Glutamatergic neuron (in vitro differentiated cells): Measurements from ENCODE around the gene PGAP6. TPM values are rescaled to one million over a fixed set of nuclear protein-coding genes. Genes with fewer than 3 reads are reported as not detected.

Experiments
- DNase-seq: peaks from one replicate; pipeline ENCODE4 v3.0.0; 2022
- H3K27ac Mint-ChIP-seq: one replicate; pipeline ENCODE4 v1.8.0; 2020; ENCODE audit warnings: mild to moderate bottlenecking, mixed read lengths, inconsistent platforms; ENCODE audit not compliant: unreplicated experiment
- H3K27me3 Mint-ChIP-seq: one replicate; pipeline ENCODE4 v1.8.0; 2020; ENCODE audit warnings: mild to moderate bottlenecking, moderate library complexity, mixed read lengths, inconsistent platforms; ENCODE audit not compliant: unreplicated experiment
- H3K36me3 Mint-ChIP-seq: one replicate; pipeline ENCODE4 v1.8.0; 2020; ENCODE audit warnings: mild to moderate bottlenecking, mixed read lengths, inconsistent platforms; ENCODE audit not compliant: unreplicated experiment
- H3K4me1 Mint-ChIP-seq: one replicate; pipeline ENCODE4 v1.8.0; 2020; ENCODE audit warnings: mild to moderate bottlenecking, low read depth, mixed read lengths, inconsistent platforms; ENCODE audit not compliant: unreplicated experiment
- H3K4me3 Mint-ChIP-seq: one replicate; pipeline ENCODE4 v1.8.0; 2020; ENCODE audit warnings: mild to moderate bottlenecking, mixed read lengths, inconsistent platforms; ENCODE audit not compliant: unreplicated experiment
- H3K9me3 Mint-ChIP-seq: one replicate; pipeline ENCODE4 v1.8.0; 2020; ENCODE audit warnings: mild to moderate bottlenecking, moderate library complexity, mixed read lengths, inconsistent platforms; ENCODE audit not compliant: unreplicated experiment
- total RNA-seq: library from RNA; stranded (reverse); fragmentation: NEBNext Ultra II Directional; extraction: Animal tissue kit (Norgen Biotek cat#: 25700); gene quantifications from one replicate; pipeline ENCODE4 v1.2.1, GENCODE V29; 2021; ENCODE audit not compliant: unreplicated experiment
- TF ChIP-seq, protein P1 (sequence below): fragments of 200-600 bp; sonication (generic); IDR thresholded peaks from one replicate; pipeline ENCODE4 v1.5.0; 2021; ENCODE audit not compliant: partially characterized antibody, unreplicated experiment

Gene PGAP6
- total RNA-seq, 1 donor from 2014 or later: 54.5 TPM

GRCh38 chr16:371515-372301, 10.1 kb downstream of the PGAP6 start:
- Mint-ChIP-seq H3K27ac (peak overlapping the region; percentile 70), H3K4me1 (peaks cover 2% of the 10 kb centered on the region), H3K9me3 (peaks cover 11% of the 10 kb centered on the region), H3K36me3 (no peaks in the 10 kb centered on the region), H3K27me3 (peaks cover 9% of the 10 kb centered on the region), H3K4me3 (peak overlapping the region; percentile 64)
- peak; percentile 55 for DNase-seq
- TF ChIP-seq, protein P1, sequence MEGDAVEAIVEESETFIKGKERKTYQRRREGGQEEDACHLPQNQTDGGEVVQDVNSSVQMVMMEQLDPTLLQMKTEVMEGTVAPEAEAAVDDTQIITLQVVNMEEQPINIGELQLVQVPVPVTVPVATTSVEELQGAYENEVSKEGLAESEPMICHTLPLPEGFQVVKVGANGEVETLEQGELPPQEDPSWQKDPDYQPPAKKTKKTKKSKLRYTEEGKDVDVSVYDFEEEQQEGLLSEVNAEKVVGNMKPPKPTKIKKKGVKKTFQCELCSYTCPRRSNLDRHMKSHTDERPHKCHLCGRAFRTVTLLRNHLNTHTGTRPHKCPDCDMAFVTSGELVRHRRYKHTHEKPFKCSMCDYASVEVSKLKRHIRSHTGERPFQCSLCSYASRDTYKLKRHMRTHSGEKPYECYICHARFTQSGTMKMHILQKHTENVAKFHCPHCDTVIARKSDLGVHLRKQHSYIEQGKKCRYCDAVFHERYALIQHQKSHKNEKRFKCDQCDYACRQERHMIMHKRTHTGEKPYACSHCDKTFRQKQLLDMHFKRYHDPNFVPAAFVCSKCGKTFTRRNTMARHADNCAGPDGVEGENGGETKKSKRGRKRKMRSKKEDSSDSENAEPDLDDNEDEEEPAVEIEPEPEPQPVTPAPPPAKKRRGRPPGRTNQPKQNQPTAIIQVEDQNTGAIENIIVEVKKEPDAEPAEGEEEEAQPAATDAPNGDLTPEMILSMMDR: no peak

GRCh38 chr16:370979-371514, 10.7 kb downstream of the PGAP6 start:
- H3K4me3 Mint-ChIP-seq: peak overlapping the region; percentile 86
- H3K27ac Mint-ChIP-seq: peak overlapping the region; percentile 81

DNA sequence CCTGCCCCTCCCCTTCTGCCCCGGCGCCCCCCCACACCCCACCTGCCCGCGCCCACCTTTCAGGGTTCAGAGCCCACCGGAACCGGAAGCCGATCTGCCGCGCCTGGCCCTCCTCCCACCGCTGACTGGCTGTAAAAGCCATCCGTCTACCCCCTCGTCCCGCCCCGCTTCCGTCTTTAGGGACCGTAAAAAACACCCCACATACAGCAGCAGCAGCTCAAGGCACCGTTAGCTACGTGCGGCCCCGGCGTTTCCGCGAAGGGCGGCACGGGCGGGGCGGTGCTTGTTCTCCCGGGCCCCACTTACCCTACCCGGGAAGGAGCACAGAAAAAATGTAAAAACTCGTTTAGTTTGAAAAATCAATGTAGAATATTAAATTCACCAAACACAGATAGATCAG, 11.3 kb downstream of the PGAP6 start, which contains the start of gene MRPL28:
Gene MRPL28, minus strand, starts transcription at position 96 of the 400 bp plus-strand sequence. CDS start 320 bp downstream, outside the sequence.
- peaks cover 2% of the 10 kb centered on the region for H3K4me1 Mint-ChIP-seq

More at GRCh38 chr16:370979-371514, 10.7 kb downstream of the PGAP6 start:
- Mint-ChIP-seq H3K9me3 (peaks cover 11% of the 10 kb centered on the region), H3K4me1 (peaks cover 2% of the 10 kb centered on the region), H3K27me3 (peaks cover 9% of the 10 kb centered on the region), H3K36me3 (no peaks in the 10 kb centered on the region)
- TF ChIP-seq, protein P1: no peak
- no peak for DNase-seq

GRCh38 chr16:369866-370436, 11.8 kb downstream of the PGAP6 start:
- Mint-ChIP-seq H3K27me3 (peaks cover 9% of the 10 kb centered on the region), H3K4me3 (peak overlapping the region; percentile 67), H3K9me3 (peaks cover 11% of the 10 kb centered on the region), H3K27ac (no peak overlapping the region), H3K4me1 (peaks cover 2% of the 10 kb centered on the region), H3K36me3 (no peaks in the 10 kb centered on the region)
- TF ChIP-seq, protein P1: no peak
- DNase-seq: no peak

More for the DNA sequence above, 11.3 kb downstream of the PGAP6 start, which contains the start of gene MRPL28:
- H3K27me3 Mint-ChIP-seq: peaks cover 9% of the 10 kb centered on the region
- TF ChIP-seq, protein P1: no peak
- peak; percentile 90 for DNase-seq
- H3K36me3 Mint-ChIP-seq: no peaks in the 10 kb centered on the region
- peak within 1 kb of the TSS; percentile 86 for H3K4me3 Mint-ChIP-seq
- peak within 1 kb of the TSS; percentile 81 for H3K27ac Mint-ChIP-seq
- H3K9me3 Mint-ChIP-seq: peaks cover 11% of the 10 kb centered on the region
